NCI-H82 (cell line): Measurements from ENCODE around the gene ABL2.
"Not testable (repeated sequence)": the region's sequence is repeated elsewhere in the genome, so short reads cannot be mapped to it uniquely, and the experiment has no call there.

ENCODE experiments used
- DNase-seq: peaks from one replicate; lab custom pipeline; 2025; lab: John Stamatoyannopoulos, UW

Gene ABL2

GRCh38 chr1:179135168-179135567, 94.3 kb downstream of the ABL2 start:
- not testable (repeated sequence) for DNase-seq

GRCh38 chr1:179129702-179130473, 99.6 kb downstream of the ABL2 start:
- no peak for DNase-seq

- no peak for DNase-seq
Observed at GRCh38 chr1:179128520-179128919, 101.0 kb downstream of the ABL2 start.

GRCh38 chr1:179127163-179127895, 102.1 kb downstream of the ABL2 start:
- DNase-seq = no peak

- no peak for DNase-seq
Observed at GRCh38 chr1:179126338-179127060, 103.0 kb downstream of the ABL2 start.

- DNase-seq = no peak
Observed at GRCh38 chr1:179124873-179125272, 104.6 kb downstream of the ABL2 start.

GRCh38 chr1:179121159-179121938, 108.1 kb downstream of the ABL2 start:
- DNase-seq = peak; percentile 83

- DNase-seq = peak; percentile 73
Observed at GRCh38 chr1:179120736-179121135, 108.7 kb downstream of the ABL2 start.

- DNase-seq = no peak
Observed at GRCh38 chr1:179119513-179119912, 110.0 kb downstream of the ABL2 start.

GRCh38 chr1:179115181-179115580, 114.3 kb downstream of the ABL2 start:
- DNase-seq = no peak

- DNase-seq = no peak
Observed at GRCh38 chr1:179108644-179109043, 120.8 kb downstream of the ABL2 start.

- DNase-seq = no peak
Observed at GRCh38 chr1:179107706-179108629, 121.5 kb downstream of the ABL2 start.

GRCh38 chr1:179105393-179105792, 124.1 kb downstream of the ABL2 start:
- DNase-seq = peak; percentile 84

- no peak for DNase-seq
Observed at GRCh38 chr1:179104611-179105250, 124.7 kb downstream of the ABL2 start.

GRCh38 chr1:179103999-179104398, 125.5 kb downstream of the ABL2 start:
- no peak for DNase-seq

GRCh38 chr1:179101566-179101965, 127.9 kb downstream of the ABL2 start:
- DNase-seq = no peak

- DNase-seq = no peak
Observed at GRCh38 chr1:179099891-179100290, 129.6 kb downstream of the ABL2 start.

GRCh38 chr1:179095924-179096323, 133.6 kb downstream of the ABL2 start:
- peak; percentile 53 for DNase-seq

GRCh38 chr1:179095377-179095776, 134.1 kb downstream of the ABL2 start:
- DNase-seq = peak; percentile 96

- no peak for DNase-seq
Observed at GRCh38 chr1:179094818-179095217, 134.7 kb downstream of the ABL2 start.
